Breast epithelium (tissue), 3 donors: ENCODE data around the gene ROR2.
A peak's percentile ranks its signal among the peaks of the same experiment; 100 is the strongest.

Source experiments
- CTCF ChIP-seq, 3 donors: fragments of 450-650 bp; IDR thresholded peaks; one replicate each; pipeline ENCODE4 v1.5.1; 2016 to 2017; ENCODE audit warnings: antibody characterized with exemption in 3 of 3, mild to moderate bottlenecking in 3 of 3, moderate library complexity in 3 of 3
- POLR2A ChIP-seq: fragments of 450-650 bp; IDR thresholded peaks from one replicate; pipeline ENCODE4 v1.6.1; 2016; ENCODE audit warnings: antibody characterized with exemption, mild to moderate bottlenecking, moderate library complexity
- POLR2AphosphoS5 ChIP-seq, 3 donors: sonication (generic); formaldehyde crosslinking; IDR thresholded peaks; one replicate each; pipeline ENCODE4 v1.6.1; 2017; ENCODE audit warnings: antibody characterized with exemption in 3 of 3

- TF ChIP-seq CTCF (IDR thresholded peaks at IDR 0.05) (peak in 2 of 3 donors; percentile 49 to 62), POLR2AphosphoS5 (IDR thresholded peaks at IDR 0.05) (no peak), POLR2A (no peak)
These were observed 222.6 kb downstream of the ROR2 start for GRCh38 chr9:91727316-91727861.
